Measurements from ENCODE around the gene ARRDC4.

ARRDC4 gene, protein sequence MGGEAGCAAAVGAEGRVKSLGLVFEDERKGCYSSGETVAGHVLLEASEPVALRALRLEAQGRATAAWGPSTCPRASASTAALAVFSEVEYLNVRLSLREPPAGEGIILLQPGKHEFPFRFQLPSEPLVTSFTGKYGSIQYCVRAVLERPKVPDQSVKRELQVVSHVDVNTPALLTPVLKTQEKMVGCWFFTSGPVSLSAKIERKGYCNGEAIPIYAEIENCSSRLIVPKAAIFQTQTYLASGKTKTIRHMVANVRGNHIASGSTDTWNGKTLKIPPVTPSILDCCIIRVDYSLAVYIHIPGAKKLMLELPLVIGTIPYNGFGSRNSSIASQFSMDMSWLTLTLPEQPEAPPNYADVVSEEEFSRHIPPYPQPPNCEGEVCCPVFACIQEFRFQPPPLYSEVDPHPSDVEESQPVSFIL

DNA sequence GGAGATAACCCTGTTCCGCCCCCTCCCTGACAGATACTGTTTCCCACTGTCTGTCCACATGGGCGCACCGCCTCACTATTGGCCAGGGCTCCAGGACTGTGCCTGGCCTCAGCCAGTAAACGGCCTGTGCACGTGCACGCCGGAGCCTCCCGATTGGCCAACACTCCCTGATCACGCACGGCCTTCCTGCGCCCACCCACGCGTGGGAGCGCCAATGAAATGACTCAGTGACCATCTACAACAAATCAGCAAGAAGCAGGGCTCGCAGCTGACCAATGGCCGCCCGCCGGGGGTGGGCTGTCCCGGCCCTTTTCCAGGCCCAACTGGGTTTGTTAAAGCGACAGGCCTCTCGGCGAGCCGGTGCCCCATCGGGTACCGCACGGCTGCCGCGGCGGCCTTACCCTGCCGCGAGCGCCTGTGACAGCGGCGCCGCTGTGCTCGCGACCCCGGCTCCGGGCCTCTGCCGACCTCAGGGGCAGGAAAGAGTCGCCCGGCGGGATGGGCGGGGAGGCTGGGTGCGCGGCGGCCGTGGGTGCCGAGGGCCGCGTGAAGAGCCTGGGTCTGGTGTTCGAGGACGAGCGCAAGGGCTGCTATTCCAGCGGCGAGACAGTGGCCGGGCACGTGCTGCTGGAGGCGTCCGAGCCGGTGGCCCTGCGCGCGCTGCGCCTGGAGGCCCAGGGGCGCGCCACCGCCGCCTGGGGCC lies at the start of gene ARRDC4:
ARRDC4 (plus strand) TSS at position 340 of the 703 bp plus-strand sequence; CDS start at position 499, 159 bp downstream.
- in situ Hi-C loops (cut with MboI; ENCODE audit: low sequenced_read_pairs): no loop called here

DNA sequence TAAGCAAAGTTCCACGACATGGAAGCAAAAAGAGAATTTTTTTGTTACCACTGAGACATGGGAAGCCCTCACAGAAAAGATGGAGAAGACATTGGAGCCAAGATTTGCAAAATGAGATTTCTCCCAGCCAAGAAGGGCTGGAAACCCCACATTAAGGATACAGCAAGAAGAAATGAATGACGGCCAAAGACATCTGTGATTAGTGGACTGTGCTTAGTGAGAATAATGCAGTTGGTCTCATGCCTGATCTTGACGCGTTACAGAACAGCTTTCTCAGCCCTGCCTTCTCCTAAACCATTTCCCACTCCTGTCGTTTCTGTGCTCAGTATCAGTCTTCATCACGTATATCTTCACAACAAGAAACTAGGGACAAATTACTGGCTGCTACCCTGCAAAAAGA lies 45.8 kb upstream of the ARRDC4 start:
- in situ Hi-C loops (cut with MboI; ENCODE audit: low sequenced_read_pairs): no loop called here

DNA sequence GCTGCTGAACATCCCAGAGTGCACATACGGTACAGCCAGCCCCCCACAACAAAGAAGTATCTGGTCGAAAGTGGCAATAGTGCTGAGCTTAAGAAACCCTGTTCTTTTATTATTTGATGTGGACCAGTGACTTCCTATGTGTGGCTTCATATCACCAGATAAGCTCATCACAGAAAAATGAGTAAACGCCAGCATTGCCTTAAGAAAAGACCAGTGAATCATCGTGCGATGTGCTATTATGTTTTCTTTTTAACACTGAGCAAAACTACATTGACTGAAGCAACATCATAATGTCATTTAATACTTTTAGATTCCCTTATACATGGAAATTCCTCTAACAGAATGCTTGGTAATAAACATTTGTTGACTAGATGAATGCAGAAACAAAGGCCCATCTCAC lies 45.2 kb upstream of the ARRDC4 start:
- in situ Hi-C loops (cut with MboI; ENCODE audit: low sequenced_read_pairs): no loop called here

DNA sequence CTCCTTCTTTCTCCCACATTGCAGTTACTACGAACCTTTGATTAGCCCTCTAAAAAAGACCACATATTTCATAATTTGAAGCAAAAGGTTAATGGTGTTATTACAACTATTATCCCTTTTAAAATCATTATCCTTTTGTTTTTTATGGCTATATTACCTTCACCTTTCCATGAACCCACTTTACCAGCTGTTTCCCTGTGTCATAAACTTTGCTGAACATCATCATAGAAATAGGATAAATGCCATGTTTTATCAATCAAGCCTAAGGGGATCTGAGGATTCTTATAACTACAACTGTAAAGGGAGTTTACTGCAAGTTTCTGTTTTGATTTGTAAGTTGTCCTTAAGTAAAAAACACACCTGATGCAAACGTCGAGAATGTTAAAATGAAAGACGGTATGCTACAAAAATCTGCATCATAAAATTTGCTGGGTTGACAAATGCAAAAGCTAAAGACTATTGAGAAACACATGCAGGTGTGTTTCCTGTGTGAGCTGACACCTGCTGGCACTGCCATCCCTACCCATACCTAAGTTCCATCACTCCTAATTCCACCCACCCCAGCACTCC lies 39.1 kb upstream of the ARRDC4 start:
- in situ Hi-C loops (cut with MboI; ENCODE audit: low sequenced_read_pairs): no loop called here

DNA sequence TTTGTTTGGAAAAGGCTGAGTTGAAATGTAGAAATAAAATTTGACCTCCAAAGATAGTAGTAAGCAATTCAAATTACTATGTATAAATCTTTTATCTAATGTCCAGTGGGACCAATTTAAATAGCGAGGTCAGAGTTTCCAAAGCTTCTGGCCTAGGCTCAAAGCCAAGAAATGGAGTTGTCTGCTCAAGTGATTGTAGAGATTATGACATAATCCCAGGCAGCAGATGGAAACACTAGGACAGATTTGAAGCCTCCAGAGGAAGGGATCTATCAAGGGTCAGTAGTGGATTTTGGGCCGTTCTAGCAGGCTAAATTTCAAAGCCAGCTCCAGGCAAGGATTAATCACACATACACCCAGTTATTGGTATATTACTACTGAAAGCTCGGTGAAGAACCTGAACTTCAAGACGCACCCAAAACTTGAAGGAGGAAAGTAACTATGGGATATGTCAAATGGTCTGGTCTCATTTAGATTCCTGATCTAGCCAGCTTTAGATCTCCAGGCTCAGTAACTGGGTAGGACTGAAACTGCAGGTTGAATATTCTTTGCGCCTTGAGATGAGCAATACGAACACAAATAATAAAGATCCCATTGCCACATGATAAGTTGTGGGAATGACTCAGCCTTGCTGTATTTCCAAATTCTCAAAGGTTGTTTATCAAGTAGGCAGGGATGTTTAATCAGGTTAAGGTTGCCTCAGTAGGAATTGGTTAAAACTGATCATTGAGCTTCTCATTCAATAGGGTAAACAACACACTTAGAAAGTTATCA lies 30.9 kb upstream of the ARRDC4 start:
- in situ Hi-C loops (cut with MboI; ENCODE audit: low sequenced_read_pairs): no loop called here

DNA sequence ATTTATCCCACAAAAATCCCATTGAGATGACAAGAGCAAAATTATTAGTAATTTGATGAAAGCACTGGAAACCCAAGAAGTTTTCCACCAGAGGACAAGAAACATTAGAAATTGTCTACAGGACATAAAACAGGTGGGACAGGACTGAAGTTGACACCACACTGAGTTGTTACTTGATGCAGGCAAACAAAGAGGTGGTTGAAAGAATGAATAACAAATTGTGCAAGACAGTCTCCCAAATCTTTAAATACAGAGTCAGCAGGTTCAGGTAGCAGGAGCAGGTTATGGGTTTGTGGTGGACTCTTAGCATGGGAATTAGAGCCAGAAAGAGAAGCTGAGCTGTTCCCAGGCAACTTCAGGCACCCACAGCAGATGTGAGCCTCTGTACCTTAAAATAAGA lies 30.3 kb upstream of the ARRDC4 start:
- in situ Hi-C loops (cut with MboI; ENCODE audit: low sequenced_read_pairs): no loop called here

DNA sequence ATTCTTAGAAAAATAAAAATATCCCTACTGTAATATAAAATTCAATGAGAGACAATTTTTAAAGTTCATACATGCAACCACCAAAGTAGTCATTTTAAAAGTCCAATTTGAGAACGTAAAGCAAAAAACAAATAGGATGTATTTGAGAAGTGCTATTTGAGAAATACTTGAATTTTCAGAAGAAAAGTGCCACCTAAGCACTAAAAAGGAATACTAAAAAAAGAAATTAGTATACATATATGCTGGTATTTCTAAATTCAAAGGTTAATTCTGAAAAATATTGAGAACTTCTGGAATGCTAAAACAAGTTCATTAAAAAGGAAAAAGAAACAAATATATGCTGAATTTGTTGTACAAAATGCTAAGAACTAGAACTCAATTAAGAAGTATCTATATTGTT lies 29.2 kb upstream of the ARRDC4 start:
- in situ Hi-C loops (cut with MboI; ENCODE audit: low sequenced_read_pairs): no loop called here

DNA sequence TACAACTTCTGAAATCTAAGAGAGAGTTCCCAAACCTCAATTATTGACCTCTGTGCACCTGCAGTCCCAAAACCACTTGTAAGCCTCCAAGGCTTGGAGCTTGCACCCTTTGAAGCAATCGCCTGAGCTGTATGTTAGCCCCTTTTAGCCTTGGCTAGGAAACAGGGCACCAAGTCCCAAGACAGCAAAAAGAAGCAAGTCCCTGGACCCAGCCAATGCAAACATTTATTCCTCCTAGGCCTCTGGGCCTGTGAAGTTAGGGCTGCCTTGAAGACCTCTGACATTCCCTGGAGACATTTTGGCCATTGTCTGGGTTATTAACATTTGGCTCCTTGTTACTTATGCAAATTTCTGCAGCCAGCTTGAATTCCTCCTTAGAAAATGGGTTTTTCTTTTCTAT lies 26.9 kb upstream of the ARRDC4 start:
- in situ Hi-C loops (cut with MboI; ENCODE audit: low sequenced_read_pairs): no loop called here

DNA sequence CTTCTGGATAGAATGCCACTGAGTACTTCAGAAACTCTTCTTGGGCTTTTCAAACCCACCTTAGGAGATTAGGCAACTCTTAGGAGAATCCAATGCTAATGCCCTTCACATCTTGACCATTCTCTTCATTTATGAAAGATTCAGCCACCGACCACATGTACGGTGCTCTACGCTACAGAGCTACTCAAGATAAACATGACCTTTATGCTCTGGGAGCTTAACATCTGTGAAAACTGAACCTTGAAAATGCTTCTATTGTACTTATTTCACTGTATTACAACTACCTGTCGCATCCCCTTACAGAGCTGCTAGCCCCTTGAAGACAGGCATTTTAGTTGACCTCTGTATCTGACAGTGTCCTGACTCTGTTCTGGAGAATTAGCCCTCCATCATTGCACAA lies 19.5 kb upstream of the ARRDC4 start:
- in situ Hi-C loops (cut with MboI; ENCODE audit: low sequenced_read_pairs): no loop called here

DNA sequence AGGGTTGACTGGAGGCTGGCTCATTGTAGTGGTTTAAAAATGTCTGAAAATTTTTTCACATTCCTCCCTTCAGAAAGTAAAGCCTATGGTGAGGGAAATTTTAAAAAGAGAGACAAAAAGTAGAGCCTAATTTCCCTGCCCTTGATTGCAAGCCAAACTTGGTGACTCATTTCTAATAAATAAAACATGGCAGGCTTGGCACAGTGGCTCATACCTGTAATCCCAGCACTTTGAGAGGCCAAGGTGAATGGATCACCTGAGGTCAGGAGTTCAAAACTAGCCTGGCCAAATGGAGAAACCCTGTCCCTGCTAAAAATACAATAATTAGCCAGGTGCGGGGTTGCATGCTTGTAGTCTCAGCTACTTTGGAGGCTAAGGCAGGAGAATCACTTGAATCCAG lies 18.9 kb upstream of the ARRDC4 start:
- in situ Hi-C loops (cut with MboI; ENCODE audit: low sequenced_read_pairs): no loop called here

DNA sequence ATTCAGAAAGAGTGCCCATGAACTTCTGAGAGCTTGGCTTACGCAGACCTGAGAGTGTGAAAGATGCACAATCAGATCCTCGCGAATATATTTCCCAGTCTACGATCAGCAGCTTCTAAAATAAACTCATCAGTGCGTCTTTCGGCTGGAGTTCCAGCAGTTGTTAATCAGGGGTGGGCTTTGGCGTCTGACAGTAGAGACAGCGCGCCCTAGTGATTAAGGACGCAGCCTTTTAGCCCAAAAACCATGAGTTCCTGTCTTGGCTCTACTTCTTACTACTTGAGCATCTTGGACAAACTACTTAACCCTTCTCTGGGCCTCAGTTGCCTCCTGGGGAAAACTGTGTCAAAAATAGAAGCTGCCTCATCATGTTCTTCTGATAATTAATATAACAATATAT lies 15.8 kb upstream of the ARRDC4 start:
- in situ Hi-C loops (cut with MboI; ENCODE audit: low sequenced_read_pairs): no loop called here

DNA sequence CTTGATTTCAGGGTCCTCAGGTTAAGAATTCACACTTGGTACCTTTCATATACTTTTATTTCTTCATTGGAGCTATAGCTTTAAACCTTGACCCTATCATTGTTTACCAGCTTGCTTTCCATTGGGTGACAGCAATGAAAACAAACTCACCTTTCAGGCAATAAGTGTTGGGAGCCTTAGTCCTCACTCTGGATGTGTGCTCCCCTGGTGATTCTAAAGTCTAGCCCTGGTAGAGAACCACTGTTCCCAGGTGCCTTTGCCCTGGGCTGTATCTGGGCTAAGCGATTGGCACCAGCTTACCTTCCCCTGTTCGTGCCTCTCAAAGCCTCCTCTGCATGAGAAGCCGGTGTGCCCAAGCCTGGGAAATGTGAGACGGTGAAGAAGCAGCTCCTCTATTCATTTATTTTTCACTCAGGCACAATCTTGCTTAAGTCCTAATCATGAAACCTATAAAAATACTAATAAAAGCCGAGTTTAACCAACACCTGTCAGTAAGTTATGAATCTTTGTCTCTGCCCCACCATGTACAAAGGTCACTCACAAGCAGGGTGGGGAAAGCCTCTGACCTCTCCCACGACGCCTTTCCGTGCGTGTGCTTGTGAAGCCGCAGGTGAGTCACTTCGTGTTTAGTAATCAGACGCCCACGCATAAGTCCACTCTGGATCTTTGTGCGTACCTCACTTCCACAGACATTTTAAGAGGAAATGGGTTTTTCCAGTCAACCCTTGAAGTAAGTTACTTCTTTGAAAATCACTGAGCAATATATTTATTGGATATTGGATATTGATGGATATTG lies 12.8 kb upstream of the ARRDC4 start:
- in situ Hi-C loops (cut with MboI; ENCODE audit: low sequenced_read_pairs): no loop called here

DNA sequence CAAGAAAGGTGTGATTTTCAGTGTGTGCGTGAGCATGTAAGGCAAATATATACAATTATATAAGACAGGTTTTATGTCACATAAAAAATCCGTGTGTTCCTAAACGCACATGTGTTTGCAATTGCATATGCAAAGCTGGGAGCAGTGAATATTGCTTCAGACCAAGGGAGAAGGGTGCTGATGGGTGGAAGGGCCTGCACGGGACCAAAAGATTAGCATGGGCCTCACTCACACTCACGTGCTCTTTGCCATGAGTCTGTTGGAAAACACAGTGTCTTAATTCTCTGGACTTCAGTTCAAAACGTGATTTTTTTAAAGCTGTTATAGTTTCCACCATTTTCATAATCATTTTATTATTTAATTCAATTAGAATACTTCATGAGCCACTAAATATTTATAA lies 7.2 kb upstream of the ARRDC4 start:
- in situ Hi-C loops (cut with MboI; ENCODE audit: low sequenced_read_pairs): no loop called here

DNA sequence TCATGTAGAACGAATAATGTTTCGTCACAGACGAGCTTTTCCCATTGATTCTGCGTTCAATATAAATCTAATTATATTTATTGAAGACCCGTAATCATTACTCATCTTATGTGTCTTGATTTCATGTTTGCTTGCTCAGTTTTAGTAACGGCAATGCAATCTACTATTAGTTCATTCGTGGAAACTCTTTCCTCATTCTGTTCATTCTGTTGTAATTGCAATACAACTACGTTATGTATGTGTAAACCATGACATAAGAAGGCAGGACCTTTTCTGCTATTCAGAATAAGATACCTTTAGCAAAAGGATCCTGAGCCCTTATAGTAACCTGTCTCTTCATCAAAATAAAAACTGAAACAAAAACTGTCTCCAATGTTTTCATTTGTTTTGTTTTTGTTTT lies 6.8 kb upstream of the ARRDC4 start:
- in situ Hi-C loops (cut with MboI; ENCODE audit: low sequenced_read_pairs): no loop called here

DNA sequence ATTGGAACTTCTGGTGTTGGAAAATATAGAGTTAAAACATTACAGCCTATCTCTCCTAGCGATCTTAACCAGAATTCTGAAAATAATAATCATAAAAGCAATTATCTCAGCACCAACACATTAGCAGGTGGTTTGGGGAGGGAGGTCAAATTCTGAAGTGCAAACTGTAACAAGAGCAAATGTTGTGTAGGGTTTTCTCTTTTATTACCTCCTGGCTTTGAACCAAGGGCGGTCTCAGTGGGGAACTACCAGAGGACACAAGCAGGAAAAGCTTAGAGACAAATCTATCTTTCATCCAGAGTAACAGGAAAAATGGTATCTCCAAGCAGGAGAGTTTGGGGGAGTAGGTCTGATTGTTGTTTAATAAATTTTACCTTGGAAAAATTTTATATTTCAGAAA lies 5.5 kb upstream of the ARRDC4 start:
- in situ Hi-C loops (cut with MboI; ENCODE audit: low sequenced_read_pairs): no loop called here

DNA sequence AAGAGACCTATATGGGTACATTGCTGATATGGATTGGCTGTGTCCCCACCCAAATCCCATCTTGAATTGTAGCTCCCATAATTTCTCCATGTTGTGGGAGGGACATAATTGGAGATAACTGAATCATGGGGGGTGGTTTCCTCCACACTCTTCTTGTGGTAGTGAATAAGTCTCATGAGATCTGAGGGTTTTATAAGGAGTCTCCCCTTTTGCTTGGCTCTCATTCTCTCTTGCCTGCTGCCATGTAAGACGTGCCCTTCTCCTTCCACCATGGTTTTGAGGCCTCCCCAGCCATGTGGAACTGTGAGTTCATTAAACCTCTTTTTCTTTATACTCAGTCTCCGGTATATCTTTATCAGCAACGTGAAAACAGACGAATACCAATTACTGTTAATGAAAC lies 5.0 kb upstream of the ARRDC4 start:
- in situ Hi-C loops (cut with MboI; ENCODE audit: low sequenced_read_pairs): no loop called here

DNA sequence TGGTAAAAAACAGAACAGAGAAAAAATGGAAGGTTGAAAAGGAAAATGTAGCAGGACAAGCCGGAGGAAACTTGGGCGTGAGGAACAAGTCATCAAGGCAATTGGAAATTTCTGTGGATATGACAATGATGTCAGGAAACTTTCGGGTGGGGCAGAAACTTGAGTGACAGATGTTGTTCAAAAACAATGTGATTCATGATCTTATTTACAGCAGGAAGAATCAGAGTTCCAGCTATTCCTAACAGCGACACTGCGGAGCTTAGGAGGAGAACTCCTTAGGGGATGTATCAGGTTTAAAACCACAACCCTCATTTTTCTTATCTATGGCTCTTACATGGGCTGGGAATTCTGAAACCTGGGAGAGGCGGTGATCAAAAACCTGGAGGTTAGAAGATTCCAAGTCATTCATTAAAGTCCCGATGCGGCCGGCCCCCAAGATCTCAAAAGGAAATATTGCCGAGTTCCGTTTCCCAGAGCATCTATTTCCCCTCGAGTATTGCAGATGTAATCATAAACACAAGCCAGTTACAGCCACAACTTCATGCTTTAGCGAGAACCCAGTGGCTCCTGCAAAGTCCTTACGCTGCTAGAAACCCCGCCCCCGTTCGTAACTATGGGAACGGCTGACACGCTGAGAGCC lies 659 bp upstream of the ARRDC4 start:
- in situ Hi-C loops (cut with MboI; ENCODE audit: low sequenced_read_pairs): no loop called here

DNA sequence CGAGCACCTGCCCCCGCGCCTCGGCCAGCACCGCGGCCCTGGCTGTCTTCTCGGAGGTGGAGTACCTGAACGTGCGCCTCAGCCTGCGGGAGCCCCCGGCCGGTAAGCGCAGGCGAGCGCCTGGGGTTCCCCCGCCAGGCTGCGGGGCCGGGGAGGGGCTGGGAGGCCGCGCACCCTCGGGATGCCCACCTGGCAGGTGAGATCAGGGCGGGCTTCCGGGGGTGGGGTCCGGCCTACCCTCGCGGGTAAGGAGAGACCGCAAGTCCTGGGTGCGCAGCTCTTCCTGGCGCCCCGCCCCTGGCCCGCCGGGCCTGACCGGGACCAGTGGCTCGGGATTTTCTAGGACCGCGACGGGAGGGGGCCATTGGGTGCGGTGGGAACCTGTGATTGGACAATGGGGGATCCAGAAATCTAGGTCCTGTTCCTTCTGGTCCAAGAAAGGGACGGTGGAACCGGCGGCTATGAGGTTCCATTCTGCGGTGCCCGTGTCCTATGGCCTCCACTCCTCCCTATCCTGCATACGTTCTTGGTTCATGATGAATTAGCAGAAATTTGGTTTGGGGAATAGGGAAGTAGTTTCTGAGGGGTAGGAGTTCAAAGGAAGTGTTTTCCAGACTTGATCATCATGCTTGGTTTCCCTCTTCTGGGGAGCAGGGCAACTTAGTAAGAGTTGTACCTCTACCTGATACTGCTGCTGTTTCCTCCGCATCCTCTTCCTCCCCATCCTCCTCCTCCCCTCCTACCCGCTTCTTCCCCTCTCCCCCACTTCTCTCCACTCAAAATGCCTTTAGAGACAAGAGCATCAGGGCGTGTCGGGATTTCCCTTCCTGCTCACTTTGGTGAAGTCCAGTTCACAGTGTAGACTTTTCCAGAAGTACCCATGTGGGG lies 808 bp downstream of the ARRDC4 start:
- in situ Hi-C loops (cut with MboI; ENCODE audit: low sequenced_read_pairs): no loop called here

DNA sequence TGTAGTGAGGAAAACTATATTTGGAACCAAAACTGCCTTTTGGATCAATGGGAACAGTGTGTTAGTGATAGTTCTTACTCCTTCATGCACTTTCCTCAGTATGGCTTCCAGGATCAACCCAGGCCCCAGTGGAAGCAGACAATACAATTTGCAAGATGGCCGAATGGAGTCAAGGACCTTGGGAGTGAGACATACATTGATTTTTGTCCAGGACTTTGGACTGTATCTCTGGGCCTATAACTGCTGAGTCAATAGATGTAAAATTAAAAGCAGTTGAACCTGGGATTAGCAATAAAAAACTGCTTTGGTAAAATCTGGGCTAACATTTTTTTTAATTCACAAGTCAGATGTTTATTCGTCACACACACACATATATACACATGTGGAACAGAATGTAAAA lies 1.8 kb downstream of the ARRDC4 start:
- in situ Hi-C loops (cut with MboI; ENCODE audit: low sequenced_read_pairs): no loop called here

Data from HL-60/S4 treated with retinoic acid at 250 ng/mL for 4 days and 3 days (cell line).